H1 (cell line): ENCODE measurements around the gene CACNA1B. TPM values are rescaled to one million over a fixed set of nuclear protein-coding genes. Genes with fewer than 3 reads are reported as not detected.

Experiments
- CTCF ChIA-PET: fragments of 300-600 bp; sonication (Branson Sonifier 250); formaldehyde crosslinking; loops from one replicate; lab custom pipeline; 2021; ENCODE audit not compliant: partially characterized antibody; lab: Charles Lee
- POLR2A ChIA-PET: fragments of 300-600 bp; sonication (Branson Sonifier 250); formaldehyde crosslinking; loops from one replicate; lab custom pipeline; 2021; ENCODE audit warnings: inconsistent platforms; ENCODE audit not compliant: partially characterized antibody; lab: Charles Lee
- DNase-seq, 2 experiments: peaks; one replicate each; pipeline versions ENCODE4 v3.0.0 to v3.0.0-alpha.2; 2010 to 2022; ENCODE audit warnings: low spot score in 2 of 2, low read depth in 1 of 2, mixed read lengths in 1 of 2
- FAIRE-seq: peaks from 2 replicates; lab custom pipeline; 2011; peaks lifted over from hg19 to GRCh38; lab: Jason Lieb, UNC
- H2AFZ ChIP-seq: 2 replicates; pipeline ENCODE4 v1.8.1; 2012; ENCODE audit warnings: low read length, inconsistent platforms
- H2AK5ac ChIP-seq: 2 replicates; pipeline ENCODE4 v1.6.1; 2013; ENCODE audit warnings: low read depth, low read length
- H2BK120ac ChIP-seq: replicated peaks from 2 replicates; pipeline ENCODE3; 2013; ENCODE audit warnings: low read depth, low read length, inconsistent platforms
- H2BK12ac ChIP-seq: 2 replicates; pipeline ENCODE4 v1.6.1; 2013; ENCODE audit warnings: low read depth, low read length
- H2BK15ac ChIP-seq: 2 replicates; pipeline ENCODE4 v1.6.1; 2013; ENCODE audit warnings: low read length
- H2BK20ac ChIP-seq: 2 replicates; pipeline ENCODE4 v1.6.1; 2013; ENCODE audit warnings: low read length
- H2BK5ac ChIP-seq: 2 replicates; pipeline ENCODE4 v1.6.1; 2013; ENCODE audit warnings: low read depth, low read length
- H3K14ac ChIP-seq: 2 replicates; pipeline ENCODE4 v1.6.1; 2013; ENCODE audit warnings: inconsistent platforms; ENCODE audit not compliant: insufficient read length
- H3K18ac ChIP-seq: 2 replicates; pipeline ENCODE4 v1.6.1; 2013; ENCODE audit warnings: low read length; ENCODE audit errors: extremely low read depth
- H3K23ac ChIP-seq: 2 replicates; pipeline ENCODE4 v1.6.1; 2013; ENCODE audit warnings: inconsistent platforms; ENCODE audit not compliant: insufficient read length
- H3K23me2 ChIP-seq: 2 replicates; pipeline ENCODE4 v1.6.1; 2013; ENCODE audit warnings: low read depth, low read length
- H3K27ac ChIP-seq: 2 replicates; pipeline ENCODE4 v1.6.1; 2011; ENCODE audit warnings: low read depth, low read length, inconsistent platforms
- H3K27me3 ChIP-seq, 4 experiments: replicated peaks in 1 of 4; 1 replicate in 1 of 4; 2 replicates in 3 of 4; pipeline versions ENCODE4 v1.6.1 to v1.8.1; 2011 to 2013; ENCODE audit warnings: low read length in 3 of 4, mild to moderate bottlenecking in 3 of 4, inconsistent platforms in 2 of 4, mixed read lengths in 2 of 4, moderate library complexity in 1 of 4; ENCODE audit not compliant: control insufficient read depth in 3 of 4, insufficient read depth in 3 of 4; ENCODE audit errors: extremely low read depth in 1 of 4
- H3K36me3 ChIP-seq, 4 experiments: 2 replicates each; pipeline versions ENCODE4 v1.6.1 to v1.8.1; 2011 to 2013; ENCODE audit warnings: mild to moderate bottlenecking in 4 of 4, low read length in 3 of 4, moderate library complexity in 2 of 4, control low read depth in 1 of 4, inconsistent platforms in 1 of 4; ENCODE audit not compliant: insufficient read depth in 4 of 4, control insufficient read depth in 2 of 4
- H3K4ac ChIP-seq: replicated peaks from 2 replicates; pipeline ENCODE3; 2013; ENCODE audit warnings: low read length, low read depth, mixed read lengths, inconsistent platforms; ENCODE audit not compliant: insufficient read length
- H3K4me1 ChIP-seq, 4 experiments: replicated peaks in 1 of 4; 1 replicate in 1 of 4; 2 replicates in 3 of 4; pipeline versions ENCODE4 v1.6.1 to v1.8.1; 2011 to 2013; ENCODE audit warnings: low read length in 3 of 4, inconsistent platforms in 2 of 4, mixed read lengths in 1 of 4; ENCODE audit not compliant: insufficient read depth in 4 of 4, control insufficient read depth in 3 of 4
- H3K4me2 ChIP-seq, 2 experiments: 2 replicates each; pipeline versions ENCODE4 v1.6.1 to v1.8.1; 2011 to 2013; ENCODE audit warnings: low read depth in 2 of 2, low read length in 2 of 2, control low read depth in 1 of 2, inconsistent platforms in 1 of 2, mild to moderate bottlenecking in 1 of 2; ENCODE audit not compliant: insufficient read depth in 1 of 2
- H3K4me3 ChIP-seq, 4 experiments: fragments of 200-600, 300-600 bp in 1 of 4; sonication (generic), shearing (Covaris generic), sonication (Bioruptor Twin) in 1 of 4; 2 replicates each; pipeline versions ENCODE4 v1.5.1 to v1.8.1; 2011 to 2016; ENCODE audit warnings: low read length in 4 of 4, low read depth in 3 of 4, control low read depth in 2 of 4, inconsistent platforms in 2 of 4, mild to moderate bottlenecking in 2 of 4, mixed read lengths in 1 of 4, moderate library complexity in 1 of 4; ENCODE audit not compliant: insufficient read depth in 2 of 4; ENCODE audit errors: extremely low read depth in 1 of 4
- H3K56ac ChIP-seq: replicated peaks from 2 replicates; pipeline ENCODE3; 2013; ENCODE audit warnings: low read depth, mild to moderate bottlenecking, mixed read lengths, low read length, inconsistent platforms; ENCODE audit not compliant: insufficient read length
- H3K79me1 ChIP-seq: 2 replicates; pipeline ENCODE4 v1.6.1; 2013; ENCODE audit warnings: low read depth, low read length, control low read depth
- H3K79me2 ChIP-seq, 2 experiments: 2 replicates each; pipeline versions ENCODE4 v1.6.1 to v1.8.1; 2012 to 2013; ENCODE audit warnings: low read length in 2 of 2, mild to moderate bottlenecking in 2 of 2, inconsistent platforms in 1 of 2; ENCODE audit not compliant: insufficient read depth in 2 of 2, control insufficient read depth in 1 of 2
- H3K9ac ChIP-seq, 4 experiments: replicated peaks in 1 of 4; 1 replicate in 1 of 4; 2 replicates in 3 of 4; pipeline versions ENCODE4 v1.6.1 to v1.8.1; 2011 to 2013; ENCODE audit warnings: low read depth in 3 of 4, low read length in 3 of 4, control low read depth in 2 of 4, mild to moderate bottlenecking in 2 of 4, moderate library complexity in 2 of 4, inconsistent platforms in 1 of 4; ENCODE audit errors: extremely low read depth in 1 of 4
- H3K9me3 ChIP-seq, 2 experiments: 2 replicates each; pipeline versions ENCODE4 v1.6.1 to v1.8.1; 2012 to 2013; ENCODE audit warnings: mild to moderate bottlenecking in 2 of 2, moderate library complexity in 2 of 2, control low read depth in 1 of 2, inconsistent platforms in 1 of 2, low read depth in 1 of 2, low read length in 1 of 2, mixed read lengths in 1 of 2; ENCODE audit not compliant: insufficient read depth in 2 of 2
- H4K20me1 ChIP-seq, 2 experiments: replicated peaks in 1 of 2; 2 replicates each; pipeline versions ENCODE3 to v1.8.1; 2011 to 2013; ENCODE audit warnings: inconsistent platforms in 2 of 2, low read length in 2 of 2, mild to moderate bottlenecking in 1 of 2; ENCODE audit not compliant: insufficient read depth in 2 of 2, control insufficient read depth in 1 of 2
- H4K5ac ChIP-seq: 2 replicates; pipeline ENCODE4 v1.6.1; 2013; ENCODE audit warnings: low read length, low read depth, mixed read lengths, inconsistent platforms; ENCODE audit not compliant: insufficient read length
- H4K8ac ChIP-seq: 2 replicates; pipeline ENCODE4 v1.8.0; 2013; ENCODE audit warnings: mild to moderate bottlenecking, moderate library complexity, low read length, inconsistent platforms; ENCODE audit not compliant: insufficient read depth; ENCODE audit errors: extremely low read depth
- H4K91ac ChIP-seq: replicated peaks from 2 replicates; pipeline ENCODE3; 2013; ENCODE audit warnings: low read length, mixed read lengths, inconsistent platforms; ENCODE audit not compliant: insufficient read length
- BACH1 ChIP-seq: IDR thresholded peaks from 2 replicates; pipeline ENCODE4 v1.6.1; 2012; ENCODE audit warnings: low read length, improper control_type of control experiment
- BCL11A ChIP-seq, 2 experiments: IDR thresholded peaks; one replicate each; pipeline ENCODE4 v1.6.1; 2011; ENCODE audit warnings: low read depth in 2 of 2, low read length in 2 of 2, mild to moderate bottlenecking in 2 of 2
- EP300 ChIP-seq, 2 experiments: IDR thresholded peaks; 1 replicate in 1 of 2; 2 replicates in 1 of 2; pipeline ENCODE4 v1.6.1; 2011 to 2012; ENCODE audit warnings: low read depth in 2 of 2, low read length in 2 of 2, mild to moderate bottlenecking in 2 of 2, borderline replicate concordance in 1 of 2, inconsistent platforms in 1 of 2, moderate library complexity in 1 of 2
- HDAC2 ChIP-seq, 2 experiments: fragments of 300-600 bp in 1 of 2; sonication (generic) in 1 of 2; IDR thresholded peaks; 2 replicates each; pipeline ENCODE4 v1.6.1; 2011 to 2012; ENCODE audit warnings: low read depth in 2 of 2, low read length in 2 of 2, mild to moderate bottlenecking in 2 of 2, moderate library complexity in 2 of 2, borderline replicate concordance in 1 of 2, inconsistent platforms in 1 of 2
- KDM1A ChIP-seq: fragments of 200-600, 300-600 bp; sonication (generic); IDR thresholded peaks from 2 replicates; pipeline ENCODE4 v1.7.1; 2016; ENCODE audit warnings: mild to moderate bottlenecking, low read length, borderline replicate concordance
- MAFK ChIP-seq: IDR thresholded peaks from 2 replicates; pipeline ENCODE4 v1.6.1; 2012; ENCODE audit warnings: low read depth, mild to moderate bottlenecking, improper control_type of control experiment, low read length
- MAX ChIP-seq: IDR thresholded peaks from 2 replicates; pipeline ENCODE4 v1.6.1; 2012; ENCODE audit warnings: inconsistent platforms
- NRF1 ChIP-seq: IDR thresholded peaks from 2 replicates; pipeline ENCODE4 v1.6.1; 2011; ENCODE audit warnings: mild to moderate bottlenecking, low read depth, low read length, improper control_type of control experiment
- POLR2AphosphoS5 ChIP-seq: IDR thresholded peaks from 2 replicates; pipeline ENCODE4 v1.6.1; 2011; ENCODE audit warnings: low read depth, low read length
- RNF2 ChIP-seq: fragments of 200-900, 300-1000 bp; sonication (generic); IDR thresholded peaks from 2 replicates; pipeline ENCODE4 v1.7.1; 2016; ENCODE audit warnings: borderline replicate concordance, low read depth, mild to moderate bottlenecking, antibody characterized with exemption, low read length; ENCODE audit not compliant: poor library complexity, severe bottlenecking; ENCODE audit errors: missing control alignments
- SIX5 ChIP-seq: IDR thresholded peaks from 2 replicates; pipeline ENCODE4 v1.6.1; 2011; ENCODE audit warnings: mild to moderate bottlenecking, low read depth, low read length
- TAF1 ChIP-seq: IDR thresholded peaks from 2 replicates; pipeline ENCODE4 v1.6.1; 2011; ENCODE audit warnings: mild to moderate bottlenecking, low read depth, low read length
- TBP ChIP-seq: IDR thresholded peaks from 2 replicates; pipeline ENCODE4 v1.6.1; 2011; ENCODE audit warnings: low read depth, low read length, improper control_type of control experiment
- WGBS, 2 experiments: shearing (Covaris generic) in 1 of 2; methylation state at CpG; one replicate each; pipeline versions ENCODE4 v1.1.6 to v1.1.7; 2013 to 2015; ENCODE audit warnings: low lambda C conversion rate in 2 of 2, mixed read lengths in 2 of 2, inconsistent platforms in 1 of 2, low coverage in 1 of 2, missing lambda C conversion rate in 1 of 2; ENCODE audit not compliant: insufficient replicate concordance in 2 of 2, insufficient coverage in 1 of 2, insufficient read length in 1 of 2; ENCODE audit errors: extremely low coverage in 1 of 2, missing lambda C conversion rate in 1 of 2; 5-methylcytosine and 5-hydroxymethylcytosine counted together
- polyA plus RNA-seq, 7 experiments: library from polyadenylated mRNA; depleted of rRNA in 3 of 7; stranded (reverse) in 5 of 7; unstranded in 2 of 7; fragments of >200 nt in 5 of 7; fragments of 200-250 nt in 2 of 7; gene quantifications; 1 replicate in 5 of 7; 2 replicates in 1 of 7; 4 replicates in 1 of 7; pipeline versions ENCODE4 v1.2.1 to v1.2.3, GENCODE V29; 2011 to 2013; ENCODE audit warnings: missing spikeins in 2 of 7, mixed read lengths in 2 of 7
- total RNA-seq: library from RNA; stranded (reverse); fragmentation: NEBNext Ultra II Directional; extraction: Animal tissue kit (Norgen Biotek cat#: 25700); gene quantifications from 2 replicates; pipeline ENCODE4 v1.2.1, GENCODE V29; 2021

CACNA1B gene
- total and polyA plus RNA-seq, 2 of the 8 experiments (the other 6 are each of a cell fraction or from before 2014, with no cell fraction given) = 1.5 to 5.7 TPM

- ChIA-PET CTCF (interaction anchor here (1.0 to 1.4 kb wide), 3 partner anchors 10 to 280 kb away, joined by 3 read pairs; no protein-coding TSS in a partner anchor), POLR2A (interaction anchor here (1.2 kb wide), 1 partner anchor 9 kb away, joined by 3 read pairs; no protein-coding TSS in a partner anchor)
- no peak for DNase-seq
- H2BK15ac ChIP-seq = no peak overlapping the region
- H2BK5ac ChIP-seq = no peak overlapping the region
- peaks cover 0 to 8% (median 4%) of the 10 kb centered on the region in 4 experiments; a peak in 5 of 7 replicates for H3K27me3 ChIP-seq
- H3K4me2 ChIP-seq = no peak overlapping the region
- no peak overlapping the region for H3K56ac ChIP-seq
- no peak overlapping the region for H3K18ac ChIP-seq
- H4K91ac ChIP-seq = no peak overlapping the region
- H2BK20ac ChIP-seq = no peak overlapping the region
- H3K27ac ChIP-seq = no peak overlapping the region
- H3K14ac ChIP-seq = no peak overlapping the region
- peaks cover 0 to 24% of the 10 kb centered on the region in 2 experiments for H4K20me1 ChIP-seq
- no peak overlapping the region for H2BK120ac ChIP-seq
- H2AK5ac ChIP-seq = no peak overlapping the region
- H2AFZ ChIP-seq = no peak overlapping the region
- peaks cover 0 to 3% (median 0%) of the 10 kb centered on the region in 4 experiments; a peak in 1 of 8 replicates for H3K36me3 ChIP-seq
- H3K9me3 ChIP-seq = peaks cover 6 to 73% of the 10 kb centered on the region in 2 experiments; a peak in 3 of 4 replicates
- H3K79me2 ChIP-seq = no peaks in the 10 kb centered on the region
- peaks cover 0 to 6% (median 0%) of the 10 kb centered on the region in 4 experiments; a peak in 1 of 7 replicates for H3K4me1 ChIP-seq
- peaks cover 7% of the 10 kb centered on the region; the same call in 1 of the 2 replicates for H3K79me1 ChIP-seq
- H2BK12ac ChIP-seq = no peak overlapping the region
- no peak for FAIRE-seq
- H3K23me2 ChIP-seq = peaks cover 6% of the 10 kb centered on the region
- no peak overlapping the region for H4K8ac ChIP-seq
- no peak overlapping the region for H4K5ac ChIP-seq
- no peak overlapping the region for H3K4me3 ChIP-seq
- no peak overlapping the region for H3K4ac ChIP-seq
- no peak overlapping the region for H3K23ac ChIP-seq
- no peak overlapping the region for H3K9ac ChIP-seq
- WGBS, 2 experiments = 89% methylated on average over 8 of the region's 8 CpGs; no CpG with 5 or more reads in 1 of the 2 experiments
- TF ChIP-seq TBP (no peak), SIX5 (no peak), MAFK (no peak), TAF1 (no peak), HDAC2 (IDR thresholded peaks at IDR 0.05; ENCODE audit: borderline replicate concordance in 1 of 2, low read depth in 2 of 2, low read length in 2 of 2) (no peak), BCL11A (IDR thresholded peaks at IDR 0.05; ENCODE audit: low read depth in 2 of 2, low read length in 2 of 2) (no peak), POLR2AphosphoS5 (no peak), EP300 (IDR thresholded peaks at IDR 0.05; ENCODE audit: borderline replicate concordance in 1 of 2, low read depth in 2 of 2, low read length in 2 of 2) (no peak), BACH1 (no peak), KDM1A (no peak), RNF2 (no peak), NRF1 (no peak), MAX (no peak)
These were observed 1.3 kb upstream of the CACNA1B start for GRCh38 chr9:137876269-137876668.
